ENCODE data around the gene SPINT3.
"Not testable (repeated sequence)": the region's sequence is repeated elsewhere in the genome, so short reads cannot be mapped to it uniquely, and the experiment has no call there.

SPINT3 gene

GRCh38 chr20:45477530-45478148 lies 37.8 kb downstream of the SPINT3 start:
- not testable (repeated sequence) for H3K27me3 ChIP-seq (ENCODE audit: control insufficient read depth, insufficient read depth, low read length); H3K4me3 ChIP-seq (ENCODE audit: low read depth, low read length); H3K4me1 ChIP-seq (ENCODE audit: control insufficient read depth, insufficient read depth, low read length); H3K36me3 ChIP-seq (ENCODE audit: control insufficient read depth, insufficient read depth, low read length); H3K27ac ChIP-seq (ENCODE audit: low read depth, low read length); H3K9me3 ChIP-seq (ENCODE audit: control insufficient read depth, insufficient read depth, low read depth, low read length); H3K9ac ChIP-seq (ENCODE audit: low read length)

- Histone ChIP-seq H3K4me1 (ENCODE audit: control insufficient read depth, insufficient read depth, low read length) (peaks cover 24% of the 10 kb centered on the region), H3K27me3 (ENCODE audit: control insufficient read depth, insufficient read depth, low read length) (peaks cover 33% of the 10 kb centered on the region)
- H3K9ac ChIP-seq (ENCODE audit: low read length); H3K4me3 ChIP-seq (ENCODE audit: low read depth, low read length); H3K9me3 ChIP-seq (ENCODE audit: control insufficient read depth, insufficient read depth, low read depth, low read length); H3K36me3 ChIP-seq (ENCODE audit: control insufficient read depth, insufficient read depth, low read length); H3K27ac ChIP-seq (ENCODE audit: low read depth, low read length): not testable (repeated sequence)
Observed at GRCh38 chr20:45472286-45472685, 43.1 kb downstream of the SPINT3 start.

- H3K4me1 ChIP-seq (ENCODE audit: control insufficient read depth, insufficient read depth, low read length): peaks cover 24% of the 10 kb centered on the region
- H3K27me3 ChIP-seq (ENCODE audit: control insufficient read depth, insufficient read depth, low read length): peaks cover 33% of the 10 kb centered on the region
- H3K9me3 ChIP-seq (ENCODE audit: control insufficient read depth, insufficient read depth, low read depth, low read length): no peaks in the 10 kb centered on the region
- peak overlapping the region; percentile 72 for H3K4me3 ChIP-seq (ENCODE audit: low read depth, low read length)
- no peak overlapping the region for H3K27ac ChIP-seq (ENCODE audit: low read depth, low read length)
- no peaks in the 10 kb centered on the region for H3K36me3 ChIP-seq (ENCODE audit: control insufficient read depth, insufficient read depth, low read length)
- peak overlapping the region; percentile 66 for H3K9ac ChIP-seq (ENCODE audit: low read length)
Observed at GRCh38 chr20:45470937-45471336, 44.5 kb downstream of the SPINT3 start.

- peaks cover 33% of the 10 kb centered on the region for H3K27me3 ChIP-seq (ENCODE audit: control insufficient read depth, insufficient read depth, low read length)
- no peaks in the 10 kb centered on the region for H3K9me3 ChIP-seq (ENCODE audit: control insufficient read depth, insufficient read depth, low read depth, low read length)
Observed at GRCh38 chr20:45470262-45470931, 45.0 kb downstream of the SPINT3 start.

GRCh38 chr20:45469336-45470261 lies 45.8 kb downstream of the SPINT3 start, which contains the start of gene WFDC2:
WFDC2 (plus strand) TSS chr20:45469753; CDS start chr20:45469782, 29 bp downstream.
- Histone ChIP-seq H3K27ac (ENCODE audit: low read depth, low read length) (no peak within 1 kb of the TSS), H3K36me3 (ENCODE audit: control insufficient read depth, insufficient read depth, low read length) (no peaks in the 10 kb centered on the region), H3K9me3 (ENCODE audit: control insufficient read depth, insufficient read depth, low read depth, low read length) (no peaks in the 10 kb centered on the region), H3K27me3 (ENCODE audit: control insufficient read depth, insufficient read depth, low read length) (peaks cover 41% of the 10 kb centered on the region), H3K9ac (ENCODE audit: low read length) (peak within 1 kb of the TSS; percentile 66), H3K4me3 (ENCODE audit: low read depth, low read length) (peak within 1 kb of the TSS; percentile 72), H3K4me1 (ENCODE audit: control insufficient read depth, insufficient read depth, low read length) (peaks cover 24% of the 10 kb centered on the region)

More at GRCh38 chr20:45470262-45470931, 45.0 kb downstream of the SPINT3 start:
- no peaks in the 10 kb centered on the region for H3K36me3 ChIP-seq (ENCODE audit: control insufficient read depth, insufficient read depth, low read length)
- H3K4me1 ChIP-seq (ENCODE audit: control insufficient read depth, insufficient read depth, low read length): peaks cover 24% of the 10 kb centered on the region
- H3K4me3 ChIP-seq (ENCODE audit: low read depth, low read length): peak overlapping the region; percentile 72
- H3K27ac ChIP-seq (ENCODE audit: low read depth, low read length): no peak overlapping the region
- H3K9ac ChIP-seq (ENCODE audit: low read length): peak overlapping the region; percentile 66

- H3K27ac ChIP-seq (ENCODE audit: low read depth, low read length): no peak overlapping the region
- H3K4me1 ChIP-seq (ENCODE audit: control insufficient read depth, insufficient read depth, low read length): peaks cover 24% of the 10 kb centered on the region
- H3K9me3 ChIP-seq (ENCODE audit: control insufficient read depth, insufficient read depth, low read depth, low read length): no peaks in the 10 kb centered on the region
- H3K36me3 ChIP-seq (ENCODE audit: control insufficient read depth, insufficient read depth, low read length): no peaks in the 10 kb centered on the region
- H3K4me3 ChIP-seq (ENCODE audit: low read depth, low read length): no peak overlapping the region
- H3K9ac ChIP-seq (ENCODE audit: low read length): no peak overlapping the region
- H3K27me3 ChIP-seq (ENCODE audit: control insufficient read depth, insufficient read depth, low read length): peaks cover 56% of the 10 kb centered on the region
Observed at GRCh38 chr20:45467861-45468260, 47.6 kb downstream of the SPINT3 start.

GRCh38 chr20:45467172-45467571 lies 48.2 kb downstream of the SPINT3 start:
- H3K4me1 ChIP-seq (ENCODE audit: control insufficient read depth, insufficient read depth, low read length): peaks cover 24% of the 10 kb centered on the region
- no peak overlapping the region for H3K9ac ChIP-seq (ENCODE audit: low read length)
- H3K27me3 ChIP-seq (ENCODE audit: control insufficient read depth, insufficient read depth, low read length): peaks cover 56% of the 10 kb centered on the region
- no peaks in the 10 kb centered on the region for H3K9me3 ChIP-seq (ENCODE audit: control insufficient read depth, insufficient read depth, low read depth, low read length)
- H3K4me3 ChIP-seq (ENCODE audit: low read depth, low read length): no peak overlapping the region
- H3K27ac ChIP-seq (ENCODE audit: low read depth, low read length): no peak overlapping the region
- H3K36me3 ChIP-seq (ENCODE audit: control insufficient read depth, insufficient read depth, low read length): no peaks in the 10 kb centered on the region

- Histone ChIP-seq H3K4me1 (ENCODE audit: control insufficient read depth, insufficient read depth, low read length) (peaks cover 16% of the 10 kb centered on the region), H3K27me3 (ENCODE audit: control insufficient read depth, insufficient read depth, low read length) (peaks cover 45% of the 10 kb centered on the region), H3K9ac (ENCODE audit: low read length) (no peak overlapping the region), H3K27ac (ENCODE audit: low read depth, low read length) (no peak overlapping the region), H3K4me3 (ENCODE audit: low read depth, low read length) (no peak overlapping the region), H3K36me3 (ENCODE audit: control insufficient read depth, insufficient read depth, low read length) (no peaks in the 10 kb centered on the region), H3K9me3 (ENCODE audit: control insufficient read depth, insufficient read depth, low read depth, low read length) (no peaks in the 10 kb centered on the region)
Observed at GRCh38 chr20:45465491-45466266, 49.7 kb downstream of the SPINT3 start.

- H3K36me3 ChIP-seq (ENCODE audit: control insufficient read depth, insufficient read depth, low read length): no peaks in the 10 kb centered on the region
- no peak overlapping the region for H3K9ac ChIP-seq (ENCODE audit: low read length)
- peaks cover 9% of the 10 kb centered on the region; the same call in 1 of the 2 replicates for H3K4me1 ChIP-seq (ENCODE audit: control insufficient read depth, insufficient read depth, low read length)
- no peaks in the 10 kb centered on the region for H3K9me3 ChIP-seq (ENCODE audit: control insufficient read depth, insufficient read depth, low read depth, low read length)
- peaks cover 27% of the 10 kb centered on the region for H3K27me3 ChIP-seq (ENCODE audit: control insufficient read depth, insufficient read depth, low read length)
- H3K27ac ChIP-seq (ENCODE audit: low read depth, low read length): no peak overlapping the region
- no peak overlapping the region for H3K4me3 ChIP-seq (ENCODE audit: low read depth, low read length)
Observed at GRCh38 chr20:45463709-45464108, 51.7 kb downstream of the SPINT3 start.

GRCh38 chr20:45462711-45463509 lies 52.5 kb downstream of the SPINT3 start:
- no peak overlapping the region for H3K4me3 ChIP-seq (ENCODE audit: low read depth, low read length)
- peaks cover 23% of the 10 kb centered on the region; the same call in 1 of the 2 replicates for H3K27me3 ChIP-seq (ENCODE audit: control insufficient read depth, insufficient read depth, low read length)
- no peak overlapping the region for H3K27ac ChIP-seq (ENCODE audit: low read depth, low read length)
- no peaks in the 10 kb centered on the region for H3K9me3 ChIP-seq (ENCODE audit: control insufficient read depth, insufficient read depth, low read depth, low read length)
- no peak overlapping the region for H3K9ac ChIP-seq (ENCODE audit: low read length)
- H3K36me3 ChIP-seq (ENCODE audit: control insufficient read depth, insufficient read depth, low read length): no peaks in the 10 kb centered on the region
- H3K4me1 ChIP-seq (ENCODE audit: control insufficient read depth, insufficient read depth, low read length): peaks cover under 1% of the 10 kb centered on the region; the same call in 1 of the 2 replicates

Measured in HUES6 (cell line).